ENCODE data around the gene JDP2. TPM values are rescaled to one million over a fixed set of nuclear protein-coding genes. Genes with fewer than 3 reads are reported as not detected.

JDP2 gene
- total RNA-seq, 1 donor from 2014 or later, result 19.3 TPM

DNA sequence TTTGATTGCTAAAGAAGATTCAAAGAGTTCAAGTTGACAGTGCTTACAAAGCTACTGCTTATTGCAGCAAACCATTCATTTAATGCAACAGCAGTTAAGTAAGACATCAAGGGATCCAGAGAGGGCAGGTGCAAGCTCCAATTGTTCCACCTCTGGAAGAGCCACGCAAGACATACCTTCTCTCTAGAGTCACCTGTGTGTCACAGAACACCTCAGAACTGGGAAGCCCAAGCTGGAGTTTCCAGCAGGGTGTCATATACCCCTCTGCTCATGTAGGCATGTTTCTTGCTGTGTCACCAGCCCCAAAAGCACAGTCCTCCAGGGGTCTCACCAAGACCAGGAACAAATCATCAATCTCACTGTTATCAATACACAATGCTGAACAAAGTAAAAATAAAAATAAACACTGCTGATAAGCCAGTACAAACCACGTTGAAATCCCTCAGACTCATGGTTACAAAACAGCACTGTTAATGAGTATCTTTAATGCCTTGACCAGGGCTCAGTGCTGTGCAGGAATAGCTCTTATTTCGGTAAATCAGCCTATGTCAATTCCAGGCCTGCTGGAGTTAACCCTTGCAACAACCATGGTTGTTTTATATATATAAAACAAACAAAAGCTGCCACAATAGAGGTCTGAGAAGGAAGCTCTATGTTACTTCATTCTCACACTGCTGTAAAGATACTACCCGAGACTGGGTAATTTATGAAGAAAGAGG is 57.0 kb downstream of the JDP2 start:
- no peak for DNase-seq

DNA sequence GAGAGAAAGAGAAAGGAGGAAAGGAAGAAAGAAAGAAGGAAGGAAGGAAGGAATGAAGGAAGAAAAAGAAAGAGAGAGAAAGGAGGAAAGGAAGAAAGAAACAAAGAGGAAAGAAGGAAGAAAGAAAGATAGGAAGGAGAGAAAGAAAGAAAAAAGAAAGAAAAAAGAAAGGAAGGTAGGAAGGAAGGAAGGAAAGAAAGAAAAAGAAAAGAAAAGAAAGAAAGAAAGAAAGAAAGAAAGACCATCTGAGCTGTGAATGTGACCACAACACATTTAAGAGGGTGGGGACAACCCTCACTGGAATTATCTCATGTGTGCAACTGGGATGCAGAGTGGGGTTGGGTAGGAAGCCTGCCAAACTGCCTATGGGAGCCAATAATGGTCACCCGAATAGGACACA is 58.5 kb downstream of the JDP2 start:
- DNase-seq, result no peak

DNA sequence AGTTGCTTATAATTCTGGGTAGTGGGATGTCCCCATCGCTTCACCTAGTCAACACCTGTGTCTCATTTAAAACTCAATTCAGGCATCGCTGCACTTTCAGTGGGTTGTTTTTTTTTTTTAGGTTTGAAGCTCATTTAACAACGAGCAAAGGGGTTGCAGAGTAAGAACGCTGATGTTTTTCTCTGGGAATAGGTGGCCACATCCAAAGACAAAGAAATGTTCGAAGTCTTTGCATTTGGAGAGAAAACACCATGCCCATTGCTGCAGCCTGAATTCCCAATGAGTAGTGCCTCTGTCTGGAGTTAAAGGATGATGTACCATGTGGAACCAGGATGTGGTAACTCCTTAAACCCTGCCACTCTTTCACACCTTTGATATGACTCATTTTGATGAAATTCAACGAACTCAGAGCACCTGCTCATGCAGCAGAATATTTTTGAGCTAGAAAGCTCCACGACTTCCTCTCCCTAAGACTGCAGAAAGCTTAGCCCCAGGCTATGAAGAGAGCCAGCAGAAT is 59.4 kb downstream of the JDP2 start:
- DNase-seq, result no peak

DNA sequence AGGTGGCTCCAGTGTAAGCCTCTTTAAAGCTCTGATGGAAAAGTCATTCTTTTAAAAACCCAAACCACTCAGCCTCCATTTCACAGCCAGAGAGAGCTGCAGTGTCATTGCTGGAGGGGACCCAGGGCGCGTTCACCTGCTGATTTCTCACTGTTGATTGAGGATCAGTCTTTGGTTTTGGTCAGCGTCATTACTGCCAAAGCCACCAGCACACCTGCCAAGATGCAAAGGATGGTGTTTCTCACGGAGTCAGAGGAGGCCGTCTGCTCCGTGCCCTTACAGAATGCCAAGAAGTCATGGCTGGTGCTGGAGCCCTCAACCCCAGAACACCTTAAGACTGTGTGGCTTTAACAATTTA is 61.6 kb downstream of the JDP2 start:
- DNase-seq, result no peak

DNA sequence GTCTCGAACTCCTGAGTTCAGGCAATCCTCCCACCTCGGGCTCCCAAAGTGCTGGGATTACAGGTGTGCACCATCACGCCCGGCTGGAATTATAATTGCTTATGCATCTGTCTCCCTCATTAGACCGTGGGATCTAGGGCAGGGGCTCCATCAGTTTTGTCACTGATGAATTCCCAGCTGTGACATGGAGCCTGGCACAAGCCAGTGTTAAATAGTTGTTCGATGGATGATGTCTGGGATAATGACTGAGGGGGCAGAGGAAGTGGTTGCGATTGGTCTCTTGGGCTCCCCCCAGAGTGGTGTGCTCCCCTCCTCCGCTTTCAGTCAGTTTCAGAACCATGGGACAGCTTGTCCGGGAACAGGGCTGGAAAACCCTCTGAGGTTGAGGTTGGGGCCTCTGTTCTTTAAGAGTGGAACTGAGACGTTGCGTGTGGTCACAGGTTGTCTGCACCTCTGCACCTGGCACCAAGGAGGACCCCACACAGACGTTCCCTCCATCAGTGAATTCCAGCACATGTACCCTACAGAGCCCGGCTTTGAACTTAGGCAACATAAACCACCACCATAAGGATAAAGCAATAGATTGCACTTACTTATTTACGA is 63.7 kb downstream of the JDP2 start:
- DNase-seq, result no peak

DNA sequence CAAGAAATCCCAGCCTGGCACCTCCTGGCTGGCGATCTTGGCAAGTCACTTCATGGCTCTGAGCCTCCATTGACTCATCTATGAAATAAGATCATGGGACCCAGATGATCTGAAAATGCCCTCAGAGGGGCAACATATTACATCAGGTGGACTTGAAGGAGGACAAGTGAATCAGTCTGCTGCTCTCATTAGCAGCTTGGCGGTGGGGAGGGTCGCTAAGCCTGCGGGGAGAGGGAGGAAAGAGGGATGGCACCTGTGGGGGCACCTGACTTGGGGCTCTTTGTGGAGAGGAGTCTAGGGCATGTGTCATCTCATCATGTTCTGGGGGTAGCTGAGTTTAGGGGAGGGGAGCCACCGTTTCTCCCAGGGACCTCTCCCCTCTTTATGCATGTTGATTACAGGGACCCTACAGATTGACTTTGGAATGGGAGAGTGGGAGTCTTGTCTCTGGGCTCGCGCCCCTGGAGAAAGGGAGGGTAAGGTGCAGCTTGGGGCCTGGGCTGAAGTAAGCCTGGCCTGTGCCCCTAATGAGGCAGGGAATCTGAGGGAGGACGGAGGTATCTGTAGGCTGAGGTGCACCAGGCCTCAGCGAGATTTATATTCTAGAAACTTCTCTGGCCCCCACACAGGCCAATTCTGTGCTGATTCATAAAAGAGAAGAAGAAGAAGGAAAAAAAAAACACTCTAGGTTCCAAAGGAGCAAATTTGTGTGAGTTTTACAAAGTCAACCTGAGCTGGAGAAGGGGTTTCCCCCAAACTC is 65.2 kb downstream of the JDP2 start:
- DNase-seq, result no peak

DNA sequence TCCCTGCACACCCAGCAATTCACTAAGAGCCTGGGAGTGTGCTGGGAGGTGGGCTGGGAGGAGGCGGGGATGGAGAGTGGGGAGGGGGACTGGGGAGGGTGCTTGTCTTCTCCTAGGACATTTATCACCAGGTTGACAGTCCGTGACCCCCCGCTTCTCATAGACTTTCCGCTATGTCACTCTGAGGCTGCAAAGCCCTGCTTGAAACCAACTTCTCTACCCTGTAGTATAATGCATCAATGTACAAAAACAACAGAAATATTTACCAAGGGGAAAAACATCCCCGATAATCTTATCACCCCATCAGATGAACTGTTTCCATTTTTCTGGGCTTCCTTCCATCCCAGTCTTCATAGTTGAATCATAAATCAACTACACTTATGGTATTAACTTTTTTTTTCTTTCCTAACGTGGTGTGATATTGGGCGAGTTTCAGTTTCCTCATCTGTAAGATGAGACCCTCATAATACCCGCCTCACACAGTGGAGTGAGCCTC is 65.8 kb downstream of the JDP2 start:
- no peak for DNase-seq

DNA sequence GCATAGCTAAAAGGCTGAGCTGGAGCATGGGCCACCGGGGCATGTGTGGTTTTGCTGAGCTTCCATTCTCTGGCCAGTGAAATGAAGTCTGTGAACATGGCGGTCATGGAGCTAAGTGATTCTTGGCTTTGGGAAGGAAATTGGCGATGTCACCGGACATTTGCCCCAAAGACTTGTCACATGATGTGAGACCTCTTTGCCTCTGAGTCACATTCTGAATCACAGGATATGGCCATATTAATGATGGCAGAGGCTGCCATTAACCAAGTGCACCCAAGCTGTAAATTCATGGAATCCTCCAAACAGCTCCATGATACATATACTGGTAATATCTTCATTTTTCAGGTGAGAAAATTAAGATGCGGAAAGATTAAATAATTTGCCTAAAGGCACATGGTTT is 67.1 kb downstream of the JDP2 start:
- no peak for DNase-seq

DNA sequence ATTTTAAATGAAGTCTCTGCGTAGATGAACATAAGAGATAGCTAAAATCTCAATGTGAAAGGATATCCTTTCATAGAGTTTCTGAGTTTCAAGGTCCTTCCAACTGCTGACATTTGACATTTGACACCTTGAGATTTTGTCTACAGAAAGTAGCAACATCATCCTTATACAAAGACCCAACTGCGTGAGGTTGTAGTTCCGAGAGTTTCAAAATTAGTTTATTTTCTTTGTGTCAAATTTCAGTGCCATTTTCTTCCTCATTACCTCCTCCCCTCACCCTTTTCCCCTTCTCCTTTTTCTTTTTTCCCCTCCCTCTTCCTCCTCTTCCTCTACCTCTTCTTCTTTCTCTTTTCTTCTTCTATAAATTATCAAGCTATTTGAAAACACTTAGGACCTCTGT is 67.6 kb downstream of the JDP2 start:
- no peak for DNase-seq

DNA sequence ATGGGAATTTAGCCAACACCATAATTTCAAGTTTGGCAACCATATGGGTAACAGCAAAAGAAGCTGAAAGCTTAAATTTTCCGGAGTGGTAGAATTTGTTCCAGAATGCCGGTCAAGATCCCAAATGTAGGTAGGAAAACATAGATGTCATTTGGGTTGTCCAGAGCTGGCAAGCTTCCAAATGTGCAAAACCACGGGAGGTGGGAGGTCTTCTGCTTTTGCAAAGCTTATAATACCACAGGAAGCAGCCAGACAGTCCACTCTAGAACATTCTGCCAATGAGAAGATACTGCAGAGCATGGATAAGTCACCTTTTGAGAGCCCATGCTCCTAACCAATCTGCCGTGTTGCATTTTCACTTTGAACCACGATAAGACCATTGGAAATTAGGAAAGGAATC is 68.1 kb downstream of the JDP2 start:
- DNase-seq, result no peak

DNA sequence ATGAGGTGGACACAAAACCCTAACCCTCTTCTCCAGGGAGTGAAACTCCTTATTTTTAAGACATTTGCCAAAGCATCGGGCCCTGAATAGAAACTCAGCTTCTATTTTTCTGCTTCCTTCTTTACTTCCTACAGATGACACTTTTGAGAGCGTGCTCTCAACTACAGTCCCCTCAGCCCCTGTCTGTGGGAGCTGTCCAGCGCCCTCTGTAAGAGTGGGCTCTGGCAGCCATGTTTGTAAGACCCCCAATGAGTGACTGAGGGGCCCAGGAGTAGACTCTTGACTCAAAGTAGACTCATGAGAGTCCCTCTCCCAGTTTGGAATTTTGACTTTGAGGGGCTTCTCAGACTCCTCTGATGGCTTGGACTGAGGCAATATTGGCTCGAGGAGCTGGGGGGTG is 68.9 kb downstream of the JDP2 start:
- DNase-seq, result no peak

DNA sequence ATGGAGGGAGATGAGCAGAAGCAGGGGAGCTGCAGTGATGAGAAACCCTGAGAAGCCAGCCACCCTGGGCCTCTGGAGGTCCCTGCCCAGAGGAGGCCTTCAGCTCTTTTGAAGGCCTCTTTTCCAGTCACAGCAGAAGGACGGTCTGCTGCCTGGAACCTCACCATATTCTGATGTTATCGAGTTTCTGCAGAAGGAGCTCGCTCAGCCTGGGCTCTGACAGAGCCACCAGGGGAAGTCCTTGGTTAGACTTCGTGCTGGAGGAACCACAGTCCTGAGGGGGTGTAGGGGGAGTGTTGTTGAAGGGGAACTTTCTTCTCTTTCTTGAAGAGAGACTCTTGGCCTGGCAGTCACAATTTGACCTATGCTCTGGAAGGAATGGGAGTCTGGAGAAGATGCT is 69.4 kb downstream of the JDP2 start:
- no peak for DNase-seq

DNA sequence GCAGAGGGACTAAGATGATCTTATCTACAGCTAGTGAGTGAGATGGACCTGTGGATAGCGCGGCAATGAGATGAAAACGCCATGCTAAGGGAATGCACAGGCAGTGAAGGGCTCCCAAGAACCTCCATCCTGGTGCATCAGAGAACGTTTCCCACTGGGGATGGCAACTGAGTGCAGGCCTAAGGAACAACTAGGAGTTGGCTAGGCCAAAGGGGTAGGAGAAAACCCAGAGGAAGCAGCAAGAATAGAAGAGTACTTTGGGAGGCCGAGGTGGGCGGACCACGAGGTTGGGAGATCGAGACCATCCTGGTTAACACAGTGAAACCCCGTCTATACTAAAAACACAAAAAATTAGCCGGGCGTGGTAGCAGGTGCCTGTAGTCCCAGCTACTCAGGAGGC is 69.9 kb downstream of the JDP2 start:
- DNase-seq, result no peak

DNA sequence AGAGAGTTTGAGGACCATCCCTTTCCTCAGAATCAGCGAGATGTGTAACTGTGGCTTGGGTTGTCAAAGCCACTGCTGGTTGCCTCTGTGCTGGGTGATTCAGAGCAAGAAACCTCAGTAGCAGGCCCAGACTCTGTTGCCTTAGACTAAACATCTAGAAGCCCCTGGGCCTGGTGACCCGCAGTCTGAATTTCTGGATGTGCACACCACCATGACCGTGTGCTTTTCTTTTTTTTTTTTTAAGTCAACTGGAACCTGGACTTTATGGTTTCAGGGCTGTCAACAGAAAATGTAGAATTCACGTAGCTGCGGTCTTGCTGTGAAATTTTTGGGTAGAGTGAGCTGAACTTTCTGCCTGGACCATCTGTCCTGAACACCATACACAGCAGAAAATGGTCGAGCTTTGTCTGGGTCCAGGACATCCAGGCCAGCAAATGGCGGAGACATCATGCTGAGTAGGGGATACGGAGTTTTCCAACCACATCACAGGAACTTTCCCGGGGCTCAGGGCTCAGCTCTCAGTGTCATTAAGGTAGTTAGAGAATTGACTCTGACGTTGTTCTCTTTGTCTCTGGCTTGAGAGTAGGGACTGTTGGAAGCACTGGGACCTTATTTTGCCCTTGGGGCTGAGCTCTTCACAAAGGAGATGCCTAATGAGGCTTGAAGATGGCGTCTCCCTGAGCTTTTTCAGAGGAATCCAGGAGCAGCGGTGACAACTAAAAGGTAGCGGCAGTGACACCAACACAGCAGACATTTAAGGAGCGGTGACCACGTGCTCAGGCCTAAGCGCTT is 71.5 kb downstream of the JDP2 start:
- no peak for DNase-seq

DNA sequence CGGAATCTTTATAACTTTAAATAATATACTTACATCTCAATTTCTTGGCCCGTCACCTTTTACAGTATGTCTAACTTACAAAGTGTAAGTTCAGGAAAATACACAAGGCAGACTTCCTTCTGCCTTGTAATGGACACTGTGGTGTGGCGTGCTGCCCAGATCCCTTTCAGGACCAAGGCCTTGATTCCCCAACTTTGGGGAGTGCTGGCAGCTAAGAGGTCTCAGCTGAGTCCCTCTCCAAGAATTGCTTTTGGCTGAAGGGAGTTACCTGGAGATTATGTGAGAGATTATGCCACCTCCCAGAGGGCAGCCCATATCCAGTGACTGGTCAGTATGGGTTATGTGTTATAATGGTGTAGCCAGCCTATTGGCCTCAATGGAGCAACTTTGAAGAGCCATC is 73.3 kb downstream of the JDP2 start:
- DNase-seq, result no peak

DNA sequence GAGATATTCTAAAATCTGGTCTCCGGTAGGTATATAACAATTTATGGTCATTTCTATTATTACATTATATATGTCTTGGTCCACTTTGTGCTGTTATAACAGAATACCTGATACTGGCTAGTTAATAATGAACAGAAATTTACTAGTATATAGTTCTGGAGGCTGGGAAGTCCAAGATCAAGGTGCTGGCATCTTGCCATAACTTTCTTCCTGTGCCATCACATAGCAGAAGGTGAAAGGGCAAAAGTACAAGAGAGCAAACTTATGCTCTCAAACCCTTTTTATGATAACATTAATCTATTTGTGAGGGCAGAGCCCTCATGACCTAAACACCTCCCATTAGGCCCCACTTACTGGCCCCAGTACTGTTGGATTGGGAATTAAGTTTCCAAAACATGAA is 76.6 kb downstream of the JDP2 start:
- DNase-seq, result no peak

DNA sequence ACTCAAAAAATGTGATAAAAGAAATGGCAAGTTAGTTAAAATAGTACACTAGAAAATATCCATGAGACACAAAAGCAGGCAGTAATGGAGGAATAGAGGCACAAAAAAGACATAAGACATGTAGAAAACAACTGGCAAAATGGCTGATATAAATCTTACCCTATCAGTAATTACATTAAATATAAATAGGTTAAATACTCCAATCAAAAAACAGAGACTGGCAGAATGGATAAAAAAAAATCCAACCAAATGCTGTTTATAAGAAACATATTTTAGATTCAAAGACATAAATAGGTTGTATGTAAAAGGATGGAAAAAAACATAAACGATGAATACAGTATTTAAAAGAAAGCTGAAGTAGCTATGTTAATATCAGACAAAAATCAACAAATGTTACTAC is 79.1 kb downstream of the JDP2 start:
- no peak for DNase-seq

DNA sequence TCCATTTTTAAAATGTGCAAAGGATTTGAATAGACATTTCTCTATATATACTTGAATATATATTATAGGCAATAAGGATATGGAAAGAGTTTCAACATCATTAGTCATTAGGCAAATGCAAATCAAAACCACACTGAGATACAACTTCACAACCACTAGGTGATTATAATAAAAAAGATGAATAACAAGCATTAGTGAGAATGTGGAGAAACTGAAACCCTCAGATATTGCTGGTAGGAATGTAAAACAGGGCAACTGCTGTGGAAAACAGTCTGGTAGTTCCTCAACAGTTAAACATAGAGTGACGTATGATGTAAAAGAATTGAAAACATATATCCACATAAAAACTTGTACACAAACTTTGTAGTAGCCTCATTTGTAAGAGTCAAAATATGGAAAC is 82.7 kb downstream of the JDP2 start:
- no peak for DNase-seq

DNA sequence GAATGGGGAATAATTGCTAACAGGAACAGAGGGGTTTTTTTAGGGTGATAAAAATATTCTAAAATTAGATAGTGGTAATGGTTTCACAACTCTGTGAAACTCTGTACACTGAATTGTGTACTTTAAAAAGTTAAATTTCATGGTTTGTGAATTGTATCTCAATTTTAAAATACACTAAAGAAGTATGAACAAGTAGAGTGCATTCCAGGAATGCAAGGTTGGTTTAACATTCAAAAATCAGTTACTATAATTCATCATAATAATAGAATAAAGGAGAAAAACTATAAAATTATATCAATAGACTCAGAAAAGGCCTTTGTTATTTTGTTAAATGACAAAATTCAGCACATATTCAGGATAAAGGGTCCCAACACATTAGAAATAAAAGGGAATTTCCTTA is 83.4 kb downstream of the JDP2 start:
- no peak for DNase-seq

DNA sequence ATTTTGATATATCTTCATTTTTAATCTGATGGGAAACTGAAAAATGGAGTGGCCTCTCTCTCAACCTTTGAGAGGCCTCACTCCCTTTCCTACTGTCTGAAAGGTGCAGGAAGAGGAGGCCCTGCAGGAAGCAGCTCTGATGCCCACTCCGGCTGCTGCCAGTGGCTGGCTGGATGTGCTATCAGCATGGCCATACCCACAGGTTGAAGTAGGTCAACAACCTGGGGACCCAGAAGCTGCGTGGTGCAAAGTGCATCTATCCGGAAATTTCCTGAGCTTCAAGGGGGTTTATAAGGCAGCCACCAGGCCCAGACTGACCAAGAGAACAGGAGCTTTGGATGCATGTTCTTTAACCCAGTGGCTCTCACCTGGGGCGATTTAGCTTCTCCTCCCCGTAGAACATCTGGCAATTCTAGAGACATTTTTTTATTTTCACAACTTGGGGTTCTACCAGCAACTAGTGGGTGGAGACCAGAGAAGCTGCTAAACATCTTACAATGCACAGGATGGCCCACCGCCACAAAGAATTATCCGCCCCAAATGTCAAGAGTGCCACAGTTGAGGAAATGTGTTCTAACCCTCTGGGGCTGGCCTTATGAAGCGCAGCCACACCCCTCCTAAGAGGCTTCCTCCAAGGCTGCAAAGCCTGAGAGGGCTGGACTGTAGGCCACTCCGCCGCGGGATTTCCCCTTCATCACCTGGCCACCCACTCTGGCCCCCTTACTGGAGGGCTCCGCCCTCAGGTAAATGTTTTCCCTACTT is 86.3 kb downstream of the JDP2 start:
- no peak for DNase-seq

DNA sequence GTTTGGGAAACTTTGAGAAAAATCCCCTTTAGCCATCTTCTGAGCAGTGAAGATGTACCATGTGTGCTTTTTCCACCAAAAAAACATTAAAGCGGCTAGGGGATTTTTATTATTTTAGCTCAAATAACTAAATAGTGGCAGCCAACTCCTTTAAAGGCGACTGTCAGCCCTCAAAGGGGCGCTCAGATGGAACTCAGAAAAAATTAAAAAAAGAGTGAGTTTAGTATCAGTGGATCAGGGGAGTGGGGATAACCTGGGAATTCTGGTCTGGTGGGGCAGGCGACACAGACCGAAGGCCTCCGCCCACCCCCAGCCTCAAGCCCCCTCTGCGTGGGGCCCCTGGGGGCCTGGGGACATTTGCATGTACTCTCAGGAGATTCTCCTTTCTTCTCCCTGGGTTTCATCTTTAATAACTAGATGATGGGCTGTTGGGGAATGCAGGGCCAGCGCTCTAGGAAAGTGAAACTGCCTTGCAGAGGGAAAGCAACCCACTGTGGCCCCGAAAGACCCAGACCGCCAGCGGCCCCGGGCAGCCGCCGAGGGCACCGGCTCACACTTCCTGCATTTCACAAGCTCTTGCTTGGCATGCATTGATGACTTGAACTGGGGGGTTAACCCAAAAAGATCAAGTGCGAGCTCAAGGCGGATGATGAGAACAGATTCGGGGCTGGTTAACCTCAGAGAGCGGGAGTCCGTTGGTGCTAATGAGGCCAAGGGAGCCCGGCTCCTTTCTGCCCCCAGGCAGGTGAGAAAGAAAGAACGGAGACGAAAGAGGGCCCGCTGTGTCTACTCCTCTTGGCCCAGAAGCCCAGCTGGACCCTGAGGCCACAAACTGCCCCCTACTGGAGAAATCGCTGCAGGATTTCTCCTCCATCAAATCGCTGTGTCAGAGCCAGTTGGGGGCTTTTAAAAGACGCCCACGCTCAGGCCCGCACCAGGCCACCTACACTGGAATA is 87.1 kb downstream of the JDP2 start:
- no peak for DNase-seq

Data from skin of body (tissue), 2 donors.